Prostate gland (tissue), 2 donors: ENCODE measurements around the gene MTHFD2L.

Source experiments
- POLR2A ChIP-seq: fragments of 450-650 bp; IDR thresholded peaks from one replicate; pipeline ENCODE4 v1.6.1; 2016; ENCODE audit warnings: antibody characterized with exemption, mild to moderate bottlenecking
- POLR2AphosphoS5 ChIP-seq: sonication (generic); formaldehyde crosslinking; IDR thresholded peaks from one replicate; pipeline ENCODE4 v1.6.1; 2017; ENCODE audit warnings: antibody characterized with exemption
- TF ChIP-seq, protein P1 (sequence below), 4 experiments: fragments of 200-600 bp in 2 of 4; fragments of 450-650 bp in 2 of 4; sonication (generic) in 2 of 4; IDR thresholded peaks; 1 replicate in 3 of 4; 2 replicates in 1 of 4; pipeline ENCODE4 v1.5.1; 2016 to 2019; ENCODE audit warnings: antibody characterized with exemption in 4 of 4, mild to moderate bottlenecking in 2 of 4, moderate library complexity in 2 of 4

DNA sequence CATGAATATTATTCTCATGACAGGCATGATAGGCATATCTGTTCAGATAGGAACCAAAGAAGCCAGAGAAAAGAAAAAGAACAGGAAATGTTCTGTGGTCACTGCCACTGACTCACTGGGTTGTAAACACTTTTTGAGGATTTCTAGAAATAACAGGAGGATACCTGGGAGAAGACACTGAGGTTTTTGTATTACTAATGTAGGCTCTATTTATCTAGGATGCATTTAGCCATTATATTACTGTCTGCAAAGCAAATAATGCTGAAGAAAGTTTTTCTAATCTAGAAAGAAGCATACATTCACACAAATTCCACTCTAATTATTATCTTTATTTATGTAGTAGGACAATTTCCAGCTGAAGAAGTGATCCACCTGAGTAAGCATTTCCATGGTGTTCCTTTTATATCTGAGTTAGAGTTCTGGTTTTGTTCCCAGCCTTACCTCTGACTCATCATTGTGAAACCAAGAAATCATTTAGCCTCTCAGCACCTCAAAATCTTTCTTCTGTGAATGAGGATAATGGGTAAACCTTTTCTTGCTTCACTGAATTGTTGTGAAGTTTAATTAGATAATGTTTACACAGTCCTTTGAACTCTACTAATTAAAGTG lies 110.2 kb downstream of the MTHFD2L start:
- TF ChIP-seq, protein P1, sequence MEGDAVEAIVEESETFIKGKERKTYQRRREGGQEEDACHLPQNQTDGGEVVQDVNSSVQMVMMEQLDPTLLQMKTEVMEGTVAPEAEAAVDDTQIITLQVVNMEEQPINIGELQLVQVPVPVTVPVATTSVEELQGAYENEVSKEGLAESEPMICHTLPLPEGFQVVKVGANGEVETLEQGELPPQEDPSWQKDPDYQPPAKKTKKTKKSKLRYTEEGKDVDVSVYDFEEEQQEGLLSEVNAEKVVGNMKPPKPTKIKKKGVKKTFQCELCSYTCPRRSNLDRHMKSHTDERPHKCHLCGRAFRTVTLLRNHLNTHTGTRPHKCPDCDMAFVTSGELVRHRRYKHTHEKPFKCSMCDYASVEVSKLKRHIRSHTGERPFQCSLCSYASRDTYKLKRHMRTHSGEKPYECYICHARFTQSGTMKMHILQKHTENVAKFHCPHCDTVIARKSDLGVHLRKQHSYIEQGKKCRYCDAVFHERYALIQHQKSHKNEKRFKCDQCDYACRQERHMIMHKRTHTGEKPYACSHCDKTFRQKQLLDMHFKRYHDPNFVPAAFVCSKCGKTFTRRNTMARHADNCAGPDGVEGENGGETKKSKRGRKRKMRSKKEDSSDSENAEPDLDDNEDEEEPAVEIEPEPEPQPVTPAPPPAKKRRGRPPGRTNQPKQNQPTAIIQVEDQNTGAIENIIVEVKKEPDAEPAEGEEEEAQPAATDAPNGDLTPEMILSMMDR (IDR thresholded peaks at IDR 0.05), result no peak
- TF ChIP-seq POLR2A, result no peak
- TF ChIP-seq POLR2AphosphoS5, result no peak
